Neuronal stem cell (in vitro differentiated cells): ENCODE measurements around the gene SCYL2.

Experiments
- DNase-seq: peaks from one replicate; pipeline ENCODE4 v3.0.0-alpha.2; 2013; ENCODE audit warnings: low spot score
- H2AFZ ChIP-seq: one replicate; pipeline ENCODE4 v1.6.1; 2013; ENCODE audit warnings: mild to moderate bottlenecking, low read length, inconsistent platforms
- H2AK5ac ChIP-seq: 2 replicates; pipeline ENCODE4 v1.6.1; 2013; ENCODE audit warnings: low read depth, mild to moderate bottlenecking, inconsistent platforms, low read length, moderate library complexity, mixed read lengths
- H2BK120ac ChIP-seq: 2 replicates; pipeline ENCODE4 v1.6.1; 2013; ENCODE audit warnings: low read depth, mild to moderate bottlenecking, inconsistent platforms, low read length, moderate library complexity, mixed read lengths
- H2BK12ac ChIP-seq: one replicate; pipeline ENCODE4 v1.6.1; 2013; ENCODE audit warnings: low read length, inconsistent platforms
- H2BK15ac ChIP-seq: 2 replicates; pipeline ENCODE4 v1.6.1; 2013; ENCODE audit warnings: mild to moderate bottlenecking, low read length, inconsistent platforms, mixed read lengths
- H2BK5ac ChIP-seq: one replicate; pipeline ENCODE4 v1.6.1; 2013; ENCODE audit warnings: inconsistent platforms, mild to moderate bottlenecking, low read length, moderate library complexity
- H3K14ac ChIP-seq: one replicate; pipeline ENCODE4 v1.6.1; 2013; ENCODE audit warnings: low read length, inconsistent platforms
- H3K18ac ChIP-seq: 2 replicates; pipeline ENCODE4 v1.6.1; 2013; ENCODE audit warnings: low read length, inconsistent platforms
- H3K23ac ChIP-seq: 2 replicates; pipeline ENCODE4 v1.6.1; 2013; ENCODE audit warnings: low read depth, mild to moderate bottlenecking, mixed read lengths, low read length, inconsistent platforms; ENCODE audit not compliant: poor library complexity
- H3K27ac ChIP-seq: replicated peaks from 3 replicates; pipeline ENCODE4 v1.5.1; 2013; ENCODE audit warnings: low read length, inconsistent platforms
- H3K27me3 ChIP-seq, 3 experiments: 2 replicates each; pipeline ENCODE4 v1.6.1; 2013; ENCODE audit warnings: low read length in 3 of 3, mild to moderate bottlenecking in 2 of 3, inconsistent platforms in 1 of 3, low read depth in 1 of 3, mixed read lengths in 1 of 3, moderate library complexity in 1 of 3; ENCODE audit not compliant: control insufficient read depth in 3 of 3, insufficient read depth in 3 of 3
- H3K36me3 ChIP-seq, 2 donors: replicated peaks in 1 of 2; 2 replicates each; pipeline ENCODE4 v1.6.1; 2013; ENCODE audit warnings: low read length in 2 of 2; ENCODE audit not compliant: control insufficient read depth in 2 of 2, insufficient read depth in 2 of 2
- H3K4ac ChIP-seq: 2 replicates; pipeline ENCODE4 v1.6.1; 2013; ENCODE audit warnings: inconsistent platforms, mild to moderate bottlenecking, low read length, moderate library complexity
- H3K4me1 ChIP-seq, 2 donors: 1 replicate in 1 of 2; 2 replicates in 1 of 2; pipeline ENCODE4 v1.6.1; 2013; ENCODE audit warnings: low read length in 2 of 2, low read depth in 1 of 2; ENCODE audit not compliant: control insufficient read depth in 2 of 2, insufficient read depth in 1 of 2
- H3K4me2 ChIP-seq: one replicate; pipeline ENCODE4 v1.6.1; 2013; ENCODE audit warnings: mild to moderate bottlenecking, low read length, inconsistent platforms; ENCODE audit not compliant: insufficient read depth, poor library complexity, severe bottlenecking
- H3K4me3 ChIP-seq, 2 donors: 2 replicates each; pipeline ENCODE4 v1.5.1; 2013; ENCODE audit warnings: low read length in 2 of 2, mild to moderate bottlenecking in 2 of 2, inconsistent platforms in 1 of 2, moderate library complexity in 1 of 2
- H3K79me1 ChIP-seq: one replicate; pipeline ENCODE4 v1.6.1; 2013; ENCODE audit warnings: low read depth, mild to moderate bottlenecking, inconsistent platforms, low read length, moderate library complexity
- H3K9ac ChIP-seq: one replicate; pipeline ENCODE4 v1.6.1; 2013; ENCODE audit warnings: mild to moderate bottlenecking, low read depth, low read length, inconsistent platforms; ENCODE audit not compliant: poor library complexity
- H3K9me3 ChIP-seq, 2 donors: replicated peaks in 1 of 2; 2 replicates each; pipeline versions ENCODE3 to v1.6.1; 2013; ENCODE audit warnings: low read length in 2 of 2, mild to moderate bottlenecking in 2 of 2, inconsistent platforms in 1 of 2, low read depth in 1 of 2, mixed read lengths in 1 of 2, moderate library complexity in 1 of 2; ENCODE audit not compliant: control insufficient read depth in 2 of 2, insufficient read depth in 1 of 2
- H4K8ac ChIP-seq: one replicate; pipeline ENCODE4 v1.6.1; 2013; ENCODE audit warnings: low read depth, mild to moderate bottlenecking, inconsistent platforms, low read length, moderate library complexity
- H4K91ac ChIP-seq: one replicate; pipeline ENCODE4 v1.6.1; 2013; ENCODE audit warnings: low read length, low read depth, mild to moderate bottlenecking, inconsistent platforms; ENCODE audit not compliant: poor library complexity
- WGBS, 2 donors: extraction: QIAGEN DNeasy Blood & Tissue Kit; methylation state at CpG; one replicate each; pipeline ENCODE4 v1.1.7; 2013; ENCODE audit warnings: missing lambda C conversion rate in 2 of 2, mixed read lengths in 1 of 2; ENCODE audit not compliant: insufficient read length in 2 of 2, insufficient replicate concordance in 1 of 2; ENCODE audit errors: extremely low coverage in 2 of 2; 5-methylcytosine and 5-hydroxymethylcytosine counted together

The SCYL2 gene

DNA sequence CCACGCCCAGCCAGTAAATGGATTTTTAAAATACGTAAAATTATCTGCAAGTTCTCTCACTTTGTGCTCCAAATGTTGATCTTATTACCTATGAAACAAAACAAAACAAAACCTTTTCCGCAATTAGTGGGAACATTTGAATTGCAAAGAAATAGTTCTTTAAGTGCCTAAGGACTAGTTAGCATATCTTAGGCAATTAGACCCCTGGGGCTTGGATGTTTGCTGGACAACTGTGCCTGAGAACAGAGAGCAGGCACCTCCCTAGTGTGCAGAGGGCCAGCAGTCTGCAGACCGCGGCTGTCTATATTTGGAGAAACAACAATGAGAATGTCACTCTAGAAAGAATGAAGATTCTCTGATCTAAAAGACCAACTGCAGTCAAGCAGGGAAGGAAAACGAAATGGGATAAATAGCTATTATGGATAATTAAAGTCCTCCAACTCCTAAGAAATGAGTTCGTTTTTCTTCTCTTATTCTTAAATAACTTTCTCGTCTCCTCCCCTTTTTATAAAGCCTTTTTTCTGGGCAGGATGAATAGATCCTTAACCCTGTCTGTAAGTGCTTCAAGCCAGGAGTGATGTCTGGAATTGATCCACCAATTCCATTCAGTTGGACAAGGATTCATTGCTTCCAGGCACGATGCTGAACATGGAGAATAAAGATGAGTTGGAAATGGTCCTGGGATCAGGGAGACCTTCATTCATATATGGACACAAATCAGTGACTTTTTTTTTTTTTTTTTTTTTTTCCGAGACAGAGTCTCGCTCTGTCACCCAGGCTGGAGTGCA is 106.1 kb downstream of the SCYL2 start:
- H4K91ac ChIP-seq, result no peak overlapping the region
- peaks cover 0 to 42% (median 0%) of the 10 kb centered on the region in 3 experiments for H3K27me3 ChIP-seq
- no peak overlapping the region for H2BK15ac ChIP-seq
- H3K4me3 ChIP-seq, result no peak overlapping the region
- H3K36me3 ChIP-seq, result no peaks in the 10 kb centered on the region
- H3K14ac ChIP-seq, result no peak overlapping the region
- DNase-seq, result peak; percentile 17
- no peak overlapping the region for H3K4ac ChIP-seq
- no peak overlapping the region for H2BK12ac ChIP-seq
- H3K4me2 ChIP-seq, result no peak overlapping the region
- H3K23ac ChIP-seq, result no peak overlapping the region
- H3K9me3 ChIP-seq, result peaks cover 0 to 3% of the 10 kb centered on the region in 2 donors
- H3K18ac ChIP-seq, result no peak overlapping the region
- H3K4me1 ChIP-seq, result peaks cover 2 to 3% of the 10 kb centered on the region in 2 donors
- H2BK120ac ChIP-seq, result no peak overlapping the region
- H4K8ac ChIP-seq, result no peak overlapping the region
- H3K79me1 ChIP-seq, result no peaks in the 10 kb centered on the region
- no peak overlapping the region for H2AK5ac ChIP-seq
- no peak overlapping the region for H3K9ac ChIP-seq
- no peak overlapping the region for H2AFZ ChIP-seq
- no CpG with 5 or more reads among the region's 11 CpGs for WGBS, 2 donors
- no peak overlapping the region for H3K27ac ChIP-seq
- H2BK5ac ChIP-seq, result no peak overlapping the region

DNA sequence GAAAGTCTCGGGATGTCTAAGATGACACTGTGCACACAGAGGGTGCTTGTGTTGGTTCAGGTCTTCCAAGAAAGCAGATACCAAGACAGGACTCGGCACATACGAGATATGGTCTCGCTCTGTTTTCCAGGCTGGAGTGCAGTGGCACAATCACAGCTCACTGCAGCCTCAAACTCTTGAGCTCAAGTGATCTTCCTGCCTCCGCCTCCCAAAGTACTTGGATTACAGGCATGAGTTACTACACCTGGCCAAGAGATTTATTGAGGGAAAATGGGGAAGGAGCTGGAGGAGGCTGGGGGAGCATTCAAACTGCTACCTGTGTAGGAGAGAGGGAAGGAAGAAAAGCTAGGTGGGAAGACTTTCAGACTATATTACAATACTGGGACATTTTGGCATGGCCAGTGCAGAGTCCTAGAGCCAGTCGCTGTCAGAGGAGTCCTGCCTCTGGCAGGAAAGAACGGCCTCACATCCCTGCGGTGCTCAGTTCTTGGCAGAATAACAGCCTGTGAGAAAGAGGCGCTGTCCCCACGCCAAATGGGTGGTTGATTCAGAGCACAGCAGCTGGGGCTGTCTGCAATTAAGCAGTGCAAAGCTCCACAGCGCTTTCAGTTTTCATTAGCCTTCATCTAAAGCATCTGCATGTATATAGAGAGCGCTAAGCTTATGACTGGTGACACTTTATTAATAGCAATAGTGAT is 108.2 kb downstream of the SCYL2 start:
- Histone ChIP-seq H3K18ac (no peak overlapping the region), H3K14ac (no peak overlapping the region), H2AFZ (no peak overlapping the region), H3K9me3 (no peaks in the 10 kb centered on the region), H3K36me3 (no peaks in the 10 kb centered on the region), H4K8ac (no peak overlapping the region), H4K91ac (no peak overlapping the region), H3K27me3 (peaks cover 0 to 42% (median 0%) of the 10 kb centered on the region in 3 experiments), H3K4ac (no peak overlapping the region), H3K4me1 (peaks cover 2 to 3% of the 10 kb centered on the region in 2 donors), H3K9ac (no peak overlapping the region), H2BK15ac (no peak overlapping the region), H2BK12ac (no peak overlapping the region), H3K4me2 (no peak overlapping the region), H3K4me3 (no peak overlapping the region), H3K27ac (no peak overlapping the region), H2AK5ac (no peak overlapping the region), H2BK120ac (no peak overlapping the region), H3K79me1 (no peaks in the 10 kb centered on the region), H2BK5ac (no peak overlapping the region), H3K23ac (no peak overlapping the region)
- no CpG with 5 or more reads among the region's 12 CpGs for WGBS, 2 donors
- DNase-seq, result no peak

DNA sequence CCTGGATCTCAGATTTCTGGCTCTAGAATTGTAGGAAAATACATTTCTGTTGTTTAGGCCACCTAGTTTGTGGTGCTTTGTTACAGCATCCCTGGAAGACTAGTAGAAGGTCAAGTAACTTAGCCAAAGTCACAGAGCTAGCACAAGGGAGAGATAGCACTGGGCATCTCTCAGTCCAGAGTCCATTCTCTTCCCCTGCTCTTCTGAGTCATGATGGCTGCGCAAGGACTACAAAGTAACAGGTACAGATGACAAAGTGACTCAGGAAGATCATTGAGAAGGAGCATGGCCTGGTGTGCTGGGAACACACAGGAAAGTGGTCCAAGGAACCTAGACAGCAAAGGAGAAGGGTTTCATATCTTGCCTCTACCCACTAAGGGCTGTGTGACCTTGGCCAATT is 109.2 kb downstream of the SCYL2 start:
- H2BK12ac ChIP-seq, result no peak overlapping the region
- H2BK5ac ChIP-seq, result no peak overlapping the region
- no peaks in the 10 kb centered on the region for H3K9me3 ChIP-seq
- DNase-seq, result no peak
- no peaks in the 10 kb centered on the region for H3K79me1 ChIP-seq
- peaks cover 0 to 39% (median 0%) of the 10 kb centered on the region in 3 experiments for H3K27me3 ChIP-seq
- H3K27ac ChIP-seq, result no peak overlapping the region
- peaks cover 2 to 3% of the 10 kb centered on the region in 2 donors for H3K4me1 ChIP-seq
- H3K4me3 ChIP-seq, result no peak overlapping the region
- no peak overlapping the region for H3K4me2 ChIP-seq
- H2AK5ac ChIP-seq, result no peak overlapping the region
- no peak overlapping the region for H2BK120ac ChIP-seq
- no peak overlapping the region for H2AFZ ChIP-seq
- no CpG with 5 or more reads among the region's 1 CpG for WGBS, 2 donors
- no peak overlapping the region for H3K23ac ChIP-seq
- H3K14ac ChIP-seq, result no peak overlapping the region
- H4K8ac ChIP-seq, result no peak overlapping the region
- no peaks in the 10 kb centered on the region for H3K36me3 ChIP-seq
- H3K9ac ChIP-seq, result no peak overlapping the region
- no peak overlapping the region for H4K91ac ChIP-seq
- H3K18ac ChIP-seq, result no peak overlapping the region
- no peak overlapping the region for H2BK15ac ChIP-seq
- no peak overlapping the region for H3K4ac ChIP-seq

DNA sequence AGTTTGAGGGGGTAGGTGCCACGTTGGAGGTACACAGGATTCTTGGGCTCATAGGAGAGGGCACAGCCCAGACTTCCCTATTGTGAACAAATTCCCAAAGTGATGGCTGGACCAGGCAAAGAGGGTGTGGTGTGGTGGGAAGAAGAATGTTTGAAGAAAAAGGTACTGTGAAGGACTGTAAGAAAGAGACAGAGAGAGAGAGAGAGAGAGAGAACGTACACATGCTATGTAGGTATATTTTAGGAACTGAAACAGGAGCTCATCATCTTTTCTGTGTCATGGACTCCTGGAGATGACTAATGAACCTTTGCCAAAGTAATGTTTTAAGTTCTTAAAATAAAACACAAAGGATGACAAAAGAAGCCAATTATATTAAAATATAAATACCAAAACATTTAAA is 114.4 kb downstream of the SCYL2 start:
- no peak overlapping the region for H2BK5ac ChIP-seq

More for the DNA sequence above, 114.4 kb downstream of the SCYL2 start:
- Histone ChIP-seq H4K91ac (no peak overlapping the region), H3K14ac (no peak overlapping the region), H3K4me1 (no peaks in the 10 kb centered on the region), H2BK12ac (no peak overlapping the region), H2BK15ac (no peak overlapping the region), H3K4me2 (no peak overlapping the region), H3K4me3 (no peak overlapping the region), H4K8ac (no peak overlapping the region), H3K27ac (no peak overlapping the region), H3K18ac (no peak overlapping the region), H3K23ac (no peak overlapping the region), H3K9me3 (no peaks in the 10 kb centered on the region), H3K36me3 (no peaks in the 10 kb centered on the region), H3K79me1 (no peaks in the 10 kb centered on the region), H3K9ac (no peak overlapping the region), H3K4ac (no peak overlapping the region), H2AFZ (no peak overlapping the region), H3K27me3 (peaks cover 0 to under 1% (median 0%) of the 10 kb centered on the region in 3 experiments), H2BK120ac (no peak overlapping the region), H2AK5ac (no peak overlapping the region)
- no peak for DNase-seq
- WGBS, 2 donors, result no CpG with 5 or more reads among the region's 2 CpGs
